SH-SY5Y (cell line): ENCODE data around the gene ATG2B.

Experiments
- GATA2 ChIP-seq: IDR thresholded peaks from 2 replicates; pipeline ENCODE4 v1.6.1; 2011; ENCODE audit warnings: mild to moderate bottlenecking, low read depth, low read length
- GATA3 ChIP-seq: IDR thresholded peaks from 2 replicates; pipeline ENCODE4 v1.6.1; 2011; ENCODE audit warnings: low read depth, mild to moderate bottlenecking, low read length, moderate library complexity

DNA sequence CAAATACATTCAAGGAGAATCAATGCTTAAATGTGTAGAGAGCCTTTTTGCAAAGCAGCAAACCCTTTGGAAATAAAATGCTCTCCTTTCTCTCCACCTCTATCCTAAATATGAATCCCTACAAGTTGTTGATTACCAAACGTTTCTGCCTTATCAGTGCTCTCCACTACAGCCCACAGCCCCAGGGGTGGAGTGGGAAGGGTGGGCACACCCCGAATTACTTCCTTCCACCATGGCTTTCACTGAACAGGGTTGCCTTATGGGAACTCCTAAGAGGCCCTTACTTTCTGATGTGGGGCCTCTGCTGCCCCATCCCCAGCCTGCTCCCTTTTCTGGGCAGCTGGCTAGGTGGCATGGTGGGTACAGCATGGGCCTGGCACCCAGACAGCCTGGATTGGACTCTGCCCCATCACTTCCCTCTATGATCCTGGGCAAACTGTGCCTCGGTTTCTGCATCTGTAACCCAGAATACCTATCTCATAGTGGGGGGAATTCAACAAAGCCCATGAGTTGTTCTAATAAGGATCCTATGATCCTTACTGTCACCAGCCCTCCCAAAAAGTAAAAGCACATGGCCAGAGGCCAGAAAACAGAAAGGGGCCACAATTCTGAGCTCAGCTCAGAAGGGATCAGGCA, 44.9 kb upstream of the ATG2B start:
- TF ChIP-seq GATA3 (no peak), GATA2 (no peak)
